Left ventricle myocardium inferior (tissue), 1 donor: ENCODE results near the gene BIVM. TPM values are rescaled to one million over a fixed set of nuclear protein-coding genes. Genes with fewer than 3 reads are reported as not detected.

Experiments used
- DNase-seq: peaks from one replicate; pipeline ENCODE4 v3.0.0-alpha.2; 2020
- H3K27ac ChIP-seq: fragments of 200-600 bp; replicated peaks from 2 replicates; pipeline ENCODE4 v1.8.0; 2021
- H3K27me3 ChIP-seq: fragments of 200-600 bp; 2 replicates; pipeline ENCODE4 v1.8.0; 2021; ENCODE audit warnings: low read depth
- H3K36me3 ChIP-seq: fragments of 200-600 bp; 2 replicates; pipeline ENCODE4 v1.8.0; 2021
- H3K4me1 ChIP-seq: fragments of 200-600 bp; 2 replicates; pipeline ENCODE4 v1.8.0; 2021
- H3K4me3 ChIP-seq: fragments of 200-600 bp; 2 replicates; pipeline ENCODE4 v1.8.0; 2021; ENCODE audit warnings: mild to moderate bottlenecking, moderate library complexity
- H3K9me3 ChIP-seq: fragments of 200-600 bp; replicated peaks from 2 replicates; pipeline ENCODE4 v1.8.0; 2021
- intact Hi-C: fragments of 100-400 bp; cut with micrococcal nuclease; formaldehyde crosslinking; loops from one replicate; pipeline ENCODE4 v1.11.0; 2022
- total RNA-seq: library from RNA; stranded (reverse); fragmentation: NEBNext Ultra II Directional; extraction: Animal tissue kit (Norgen Biotek cat#: 25700); gene quantifications from one replicate; pipeline ENCODE4 v1.2.1, GENCODE V29; 2021
- TF ChIP-seq, protein P1 (sequence below): fragments of 200-600 bp; IDR thresholded peaks from 2 replicates; pipeline ENCODE4 v1.8.0; 2021; ENCODE audit warnings: antibody characterized with exemption, mild to moderate bottlenecking, borderline replicate concordance
- donor health status: DM: no; HTN: yes; CAD: no; lungs with severe emphysema.

BIVM gene
- total RNA-seq, 1 donor from 2014 or later = 37.5 TPM

DNA sequence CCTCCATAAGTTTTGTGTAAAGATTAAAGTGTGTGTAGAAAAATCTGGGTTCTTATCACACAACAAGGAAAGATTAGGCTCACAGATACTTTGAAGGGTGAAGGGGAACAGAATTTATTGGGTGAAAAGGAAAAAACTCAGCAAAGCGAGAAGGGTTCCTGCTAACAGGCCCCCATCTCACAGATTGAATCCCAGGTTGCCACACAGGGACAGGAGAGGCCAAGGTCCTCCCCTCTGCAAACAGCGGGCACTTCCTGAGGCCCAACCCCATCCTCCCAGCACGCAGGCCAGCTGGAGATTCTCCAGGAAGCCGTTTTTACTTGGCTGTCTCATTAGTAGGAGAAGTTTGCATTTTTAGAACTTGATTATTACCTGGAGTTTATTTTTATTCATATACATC, 31.7 kb downstream of the BIVM start:
- H3K27ac ChIP-seq = no peak overlapping the region
- peaks cover 7% of the 10 kb centered on the region for H3K4me1 ChIP-seq
- no peaks in the 10 kb centered on the region for H3K27me3 ChIP-seq
- no peaks in the 10 kb centered on the region for H3K9me3 ChIP-seq
- H3K36me3 ChIP-seq = peaks cover 75% of the 10 kb centered on the region
- no peak overlapping the region for H3K4me3 ChIP-seq
- intact Hi-C loops = no loop called here
- DNase-seq = no peak
- TF ChIP-seq, protein P1, sequence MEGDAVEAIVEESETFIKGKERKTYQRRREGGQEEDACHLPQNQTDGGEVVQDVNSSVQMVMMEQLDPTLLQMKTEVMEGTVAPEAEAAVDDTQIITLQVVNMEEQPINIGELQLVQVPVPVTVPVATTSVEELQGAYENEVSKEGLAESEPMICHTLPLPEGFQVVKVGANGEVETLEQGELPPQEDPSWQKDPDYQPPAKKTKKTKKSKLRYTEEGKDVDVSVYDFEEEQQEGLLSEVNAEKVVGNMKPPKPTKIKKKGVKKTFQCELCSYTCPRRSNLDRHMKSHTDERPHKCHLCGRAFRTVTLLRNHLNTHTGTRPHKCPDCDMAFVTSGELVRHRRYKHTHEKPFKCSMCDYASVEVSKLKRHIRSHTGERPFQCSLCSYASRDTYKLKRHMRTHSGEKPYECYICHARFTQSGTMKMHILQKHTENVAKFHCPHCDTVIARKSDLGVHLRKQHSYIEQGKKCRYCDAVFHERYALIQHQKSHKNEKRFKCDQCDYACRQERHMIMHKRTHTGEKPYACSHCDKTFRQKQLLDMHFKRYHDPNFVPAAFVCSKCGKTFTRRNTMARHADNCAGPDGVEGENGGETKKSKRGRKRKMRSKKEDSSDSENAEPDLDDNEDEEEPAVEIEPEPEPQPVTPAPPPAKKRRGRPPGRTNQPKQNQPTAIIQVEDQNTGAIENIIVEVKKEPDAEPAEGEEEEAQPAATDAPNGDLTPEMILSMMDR = no peak

DNA sequence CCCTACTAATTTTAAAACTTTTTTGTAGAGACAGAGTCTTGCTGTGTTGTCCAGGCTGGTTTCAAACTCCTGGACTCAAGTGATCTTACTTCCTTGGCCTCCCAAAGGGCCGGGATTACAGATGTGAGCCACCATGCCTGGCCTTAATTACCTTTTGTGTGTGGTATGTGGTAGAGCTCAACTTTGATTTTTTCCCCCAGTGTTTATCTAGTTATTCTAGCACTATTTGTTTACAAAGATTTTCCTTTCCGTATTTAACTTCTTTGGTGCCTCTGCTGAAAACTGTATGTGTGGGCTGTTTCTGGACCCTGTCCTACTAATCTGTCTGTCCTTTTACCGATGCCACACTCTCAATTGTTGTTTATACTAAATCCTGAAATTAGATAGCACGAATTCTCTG, 37.6 kb downstream of the BIVM start:
- H3K27ac ChIP-seq = no peak overlapping the region
- H3K4me3 ChIP-seq = no peak overlapping the region
- H3K9me3 ChIP-seq = no peaks in the 10 kb centered on the region
- H3K4me1 ChIP-seq = no peaks in the 10 kb centered on the region
- H3K36me3 ChIP-seq = peaks cover 87% of the 10 kb centered on the region
- TF ChIP-seq, protein P1 = no peak
- intact Hi-C loops = no loop called here
- no peak for DNase-seq
- H3K27me3 ChIP-seq = no peaks in the 10 kb centered on the region

DNA sequence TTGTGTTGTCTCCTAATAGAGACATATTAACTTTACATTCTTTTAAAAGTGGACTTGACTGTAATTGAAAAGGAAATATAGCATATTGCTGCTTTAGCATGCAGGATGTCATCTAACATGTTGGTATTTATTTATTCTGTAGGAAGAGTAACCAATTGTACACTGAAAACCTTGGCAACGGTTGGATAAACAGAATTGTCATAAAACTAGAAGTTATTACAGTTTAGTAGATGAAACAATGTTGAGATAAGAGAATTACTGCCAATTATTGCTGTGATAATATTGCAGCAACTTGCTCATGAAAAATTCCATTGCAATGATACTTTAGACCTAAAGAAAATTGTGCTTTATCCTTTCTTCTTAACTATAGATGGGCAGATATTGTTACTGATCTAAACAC, 39.4 kb downstream of the BIVM start:
- TF ChIP-seq, protein P1 = no peak
- Histone ChIP-seq H3K27ac (no peak overlapping the region), H3K4me3 (no peak overlapping the region), H3K27me3 (no peaks in the 10 kb centered on the region), H3K4me1 (no peaks in the 10 kb centered on the region), H3K36me3 (peaks cover 88% of the 10 kb centered on the region), H3K9me3 (no peaks in the 10 kb centered on the region)
- intact Hi-C loops = no loop called here
- DNase-seq = no peak

DNA sequence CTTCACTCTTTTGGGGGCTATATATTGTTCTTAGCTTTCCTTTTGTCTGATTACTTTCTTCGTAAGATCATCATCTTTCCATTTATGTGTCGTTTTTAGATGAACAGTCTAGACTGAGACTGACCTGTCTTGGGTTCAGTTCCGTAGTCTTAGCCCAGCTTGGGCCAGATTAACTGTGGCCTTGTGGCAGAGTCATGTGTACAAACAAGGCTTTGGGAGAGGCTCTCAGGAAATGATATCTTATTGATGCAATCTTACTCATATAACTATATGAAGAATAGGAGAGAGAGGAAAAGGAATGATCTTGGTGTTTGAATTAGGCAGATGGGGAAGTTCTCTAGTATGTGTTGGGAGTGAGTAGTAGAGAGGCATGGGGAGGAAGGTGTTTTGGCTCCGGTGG, 40.1 kb downstream of the BIVM start:
- H3K4me1 ChIP-seq = no peaks in the 10 kb centered on the region
- no peak overlapping the region for H3K4me3 ChIP-seq
- intact Hi-C loops = no loop called here
- H3K36me3 ChIP-seq = peaks cover 86% of the 10 kb centered on the region
- TF ChIP-seq, protein P1 = no peak
- H3K9me3 ChIP-seq = no peaks in the 10 kb centered on the region
- DNase-seq = no peak
- no peaks in the 10 kb centered on the region for H3K27me3 ChIP-seq
- no peak overlapping the region for H3K27ac ChIP-seq

DNA sequence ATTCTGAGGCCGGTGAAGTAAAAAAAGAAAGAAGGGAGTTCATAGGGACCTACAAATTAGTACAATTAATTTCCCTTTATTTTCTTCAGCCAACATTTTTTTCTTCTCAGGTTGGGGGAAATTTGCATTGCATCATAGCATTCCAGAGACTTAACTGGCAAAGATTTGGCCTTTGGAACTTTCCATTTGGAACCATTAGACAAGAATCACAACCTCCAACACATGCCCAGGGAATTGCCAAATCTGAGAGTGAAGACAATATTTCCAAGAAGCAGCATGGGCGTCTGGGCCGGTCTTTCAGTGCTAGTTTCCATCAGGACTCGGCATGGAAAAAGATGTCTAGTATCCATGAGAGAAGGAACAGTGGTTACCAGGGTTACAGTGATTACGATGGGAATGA, 40.5 kb downstream of the BIVM start:
- Histone ChIP-seq H3K36me3 (peaks cover 81% of the 10 kb centered on the region), H3K9me3 (no peaks in the 10 kb centered on the region), H3K4me1 (no peaks in the 10 kb centered on the region), H3K27me3 (no peaks in the 10 kb centered on the region), H3K4me3 (no peak overlapping the region), H3K27ac (no peak overlapping the region)
- TF ChIP-seq, protein P1 = no peak
- DNase-seq = no peak
- intact Hi-C loops = no loop called here

DNA sequence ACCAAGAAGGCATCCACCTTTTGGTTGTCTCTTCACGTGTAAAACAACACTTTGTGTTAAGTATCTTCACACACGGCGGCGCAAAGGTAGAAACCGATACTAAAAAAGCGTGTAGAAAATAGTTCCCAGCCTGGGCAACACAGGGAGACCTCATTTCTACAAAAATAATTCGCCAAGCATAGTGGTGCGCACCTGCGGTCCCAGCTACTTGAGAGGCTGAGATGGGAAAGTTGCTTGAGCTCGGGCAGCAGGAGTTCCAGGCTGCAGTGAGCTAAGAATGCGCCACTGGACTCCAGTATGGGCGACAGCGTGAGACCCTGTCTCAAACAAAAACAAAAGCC, 46.3 kb downstream of the BIVM start:
- Histone ChIP-seq H3K9me3 (no peaks in the 10 kb centered on the region), H3K4me3 (peak overlapping the region; percentile 85), H3K36me3 (peaks cover 26% of the 10 kb centered on the region), H3K4me1 (peaks cover 41% of the 10 kb centered on the region), H3K27ac (peak overlapping the region; percentile 97), H3K27me3 (no peaks in the 10 kb centered on the region)
- DNase-seq = no peak
- intact Hi-C loops = loop anchor here (5.0 kb wide), 1 partner anchor 253 kb away; no protein-coding TSS in a partner anchor
- TF ChIP-seq, protein P1 = no peak
